ENCODE measurements around the gene N4BP2.

N4BP2 gene

GRCh38 chr4:40160258-40160657 is 103.6 kb downstream of the N4BP2 start:
- DNase-seq: no peak

- no peak for DNase-seq
Observed at GRCh38 chr4:40164459-40164858, 107.8 kb downstream of the N4BP2 start.

- DNase-seq: no peak
Observed at GRCh38 chr4:40165916-40166315, 109.3 kb downstream of the N4BP2 start.

GRCh38 chr4:40168070-40168469 is 111.4 kb downstream of the N4BP2 start:
- DNase-seq: no peak

- no peak for DNase-seq
Observed at GRCh38 chr4:40170588-40170987, 113.9 kb downstream of the N4BP2 start.

- DNase-seq: no peak
Observed at GRCh38 chr4:40173470-40173875, 116.8 kb downstream of the N4BP2 start.

GRCh38 chr4:40176602-40177001 is 120.0 kb downstream of the N4BP2 start:
- DNase-seq: no peak

- no peak for DNase-seq
Observed at GRCh38 chr4:40177591-40177990, 120.9 kb downstream of the N4BP2 start.

- DNase-seq: no peak
Observed at GRCh38 chr4:40178672-40179071, 122.0 kb downstream of the N4BP2 start.

- no peak for DNase-seq
Observed at GRCh38 chr4:40179360-40179759, 122.7 kb downstream of the N4BP2 start.

- DNase-seq: peak; percentile 31 to 63
Observed at GRCh38 chr4:40180356-40180755, 123.7 kb downstream of the N4BP2 start.

- DNase-seq: no peak
Observed at GRCh38 chr4:40182001-40182400, 125.4 kb downstream of the N4BP2 start.

- DNase-seq: no peak
Observed at GRCh38 chr4:40182954-40183353, 126.3 kb downstream of the N4BP2 start.

GRCh38 chr4:40183615-40184411 is 127.2 kb downstream of the N4BP2 start:
- DNase-seq: no peak

- DNase-seq: no peak
Observed at GRCh38 chr4:40185830-40186664, 129.4 kb downstream of the N4BP2 start.

- DNase-seq: no peak
Observed at GRCh38 chr4:40186665-40187014, 130.0 kb downstream of the N4BP2 start.

- DNase-seq: no peak
Observed at GRCh38 chr4:40187386-40187906, 130.8 kb downstream of the N4BP2 start.

- DNase-seq: no peak
Observed at GRCh38 chr4:40190019-40190418, 133.4 kb downstream of the N4BP2 start.

- no peak for DNase-seq
Observed at GRCh38 chr4:40190465-40190864, 133.8 kb downstream of the N4BP2 start.

- DNase-seq: no peak
Observed at GRCh38 chr4:40190880-40191815, 134.5 kb downstream of the N4BP2 start.

GRCh38 chr4:40192114-40193015 is 135.7 kb downstream of the N4BP2 start:
- no peak for DNase-seq

All from SW 1271 (cell line).